Heart left ventricle (tissue), 16 donors: ENCODE data around the gene PLPP6. TPM values are rescaled to one million over a fixed set of nuclear protein-coding genes. Genes with fewer than 3 reads are reported as not detected.
A peak's percentile ranks its signal among the peaks of the same experiment; 100 is the strongest.

ENCODE experiments used
- ATAC-seq, 4 donors: fragments of 200-7000 bp; cut with Tn5 transposase; one replicate each; pipeline ENCODE4 v1.9.1; 2020 to 2022; ENCODE audit warnings: moderate library complexity in 4 of 4, mild to moderate bottlenecking in 3 of 4, moderate number of reproducible peaks in 1 of 4
- DNase-seq, 5 donors: peaks; one replicate each; pipeline ENCODE4 v3.0.0-alpha.2; 2020
- H3K27ac ChIP-seq, 12 donors: fragments of 200-600 bp; sonication (generic) in 4 of 12; one replicate each; pipeline versions ENCODE4 v1.5.0 to v1.8.0; 2016 to 2022; ENCODE audit warnings: mild to moderate bottlenecking in 2 of 12
- H3K27me3 ChIP-seq, 9 donors: fragments of 200-600 bp; sonication (generic) in 2 of 9; one replicate each; pipeline versions ENCODE4 v1.5.1 to v1.8.0; 2016 to 2022; ENCODE audit warnings: mild to moderate bottlenecking in 3 of 9
- H3K36me3 ChIP-seq, 9 donors: fragments of 200-600 bp; sonication (generic) in 2 of 9; one replicate each; pipeline versions ENCODE4 v1.5.0 to v1.8.0; 2018 to 2022; ENCODE audit warnings: mild to moderate bottlenecking in 2 of 9
- H3K4me1 ChIP-seq, 12 donors: fragments of 200-600 bp; sonication (generic) in 4 of 12; one replicate each; pipeline versions ENCODE4 v1.5.0 to v1.8.0; 2016 to 2022; ENCODE audit warnings: mild to moderate bottlenecking in 3 of 12
- H3K4me3 ChIP-seq, 12 donors: fragments of 200-600 bp; sonication (generic) in 4 of 12; one replicate each; pipeline versions ENCODE4 v1.5.0 to v1.8.0; 2017 to 2022; ENCODE audit warnings: mild to moderate bottlenecking in 9 of 12, moderate library complexity in 4 of 12
- H3K9me3 ChIP-seq, 12 donors: fragments of 200-600 bp; sonication (generic) in 4 of 12; one replicate each; pipeline versions ENCODE4 v1.5.0 to v1.8.0; 2016 to 2022; ENCODE audit warnings: mild to moderate bottlenecking in 1 of 12
- POLR2A ChIP-seq, 2 donors: fragments of 450-650 bp; IDR thresholded peaks; one replicate each; pipeline ENCODE4 v1.6.1; 2017; ENCODE audit warnings: antibody characterized with exemption in 2 of 2, mild to moderate bottlenecking in 2 of 2, moderate library complexity in 2 of 2
- WGBS, 4 donors: extraction: QIAGEN DNeasy Blood & Tissue Kit in 2 of 4; methylation state at CpG; one replicate each; pipeline versions ENCODE4 v1.1.5 to v1.1.7; 2013 to 2018; 5-methylcytosine and 5-hydroxymethylcytosine counted together
- intact Hi-C, 10 donors: fragments of 100-400 bp; cut with DNase I; formaldehyde crosslinking; loops; one replicate each; pipeline versions ENCODE4 v1.11.1 to v1.14.2; 2022
- polyA plus RNA-seq, 2 donors: library from polyadenylated mRNA; stranded (reverse); fragments of 200-250 nt; gene quantifications; one replicate each; pipeline ENCODE4 v1.2.3, GENCODE V29; 2013
- total RNA-seq, 9 donors: library from RNA; depleted of rRNA in 2 of 9; stranded (reverse); fragments of >200 nt in 2 of 9; fragmentation: NEBNext Ultra II Directional in 3 of 9; extraction: Animal tissue kit (Norgen Biotek cat#: 25700) in 3 of 9; gene quantifications; one replicate each; pipeline versions ENCODE4 v1.1.0 to v1.2.4, GENCODE V29; 2016 to 2023
- TF ChIP-seq, protein P1 (sequence below), 12 donors: fragments of 200-600 bp; sonication (generic) in 4 of 12; IDR thresholded peaks; one replicate each; pipeline versions ENCODE4 v1.5.0 to v1.8.0; 2018 to 2022; ENCODE audit warnings: antibody characterized with exemption in 12 of 12, mild to moderate bottlenecking in 5 of 12
- donor health status: ischemic (EF 13 %, LVEDD 7.1; RV severe dilation, severe dysfunction).
- donor health status: healthy with polysubstance abuse.
- donor health status: DM: no; HTN: yes; CAD: no.
- donor health status: DM: no; HTN: no; CAD: no.
- donor health status: ischemic (EF 25% LVEDD 6.9; RV normal size, moderate dysfunction).
- donor health status: ischemic (EF 25% LVEDD 5.7; RV mildly dilated, moderate dysfunction).
- donor health status: healthy.
- donor health status: DM: yes; HTN: yes; CAD: no.
- donor health status: ischemic (EF 35%, LVEDD 5.7; RV mildly dilated, moderate dysfunction).
- donor health status: nonischemic (EF 11% LVEDD 7.7; RV severe dilation, severe dysfunction).
- donor health status: DM: yes; HTN: yes; CAD: no.
- donor health status: PGD.
- donor health status: ischemic (EF 29% LVEDD 5.4; RV normal size, mild dysfunction).
- donor health status: nonischemic (EF 23%, LVEDD 6.1; RV moderate dilation, normal function).

Gene PLPP6
- total and polyA plus RNA-seq, 11 donors, result 1.0 to 5.4 (median 2.8) TPM

- no peak for TF ChIP-seq POLR2A (IDR thresholded peaks at IDR 0.05)
- TF ChIP-seq, protein P1, sequence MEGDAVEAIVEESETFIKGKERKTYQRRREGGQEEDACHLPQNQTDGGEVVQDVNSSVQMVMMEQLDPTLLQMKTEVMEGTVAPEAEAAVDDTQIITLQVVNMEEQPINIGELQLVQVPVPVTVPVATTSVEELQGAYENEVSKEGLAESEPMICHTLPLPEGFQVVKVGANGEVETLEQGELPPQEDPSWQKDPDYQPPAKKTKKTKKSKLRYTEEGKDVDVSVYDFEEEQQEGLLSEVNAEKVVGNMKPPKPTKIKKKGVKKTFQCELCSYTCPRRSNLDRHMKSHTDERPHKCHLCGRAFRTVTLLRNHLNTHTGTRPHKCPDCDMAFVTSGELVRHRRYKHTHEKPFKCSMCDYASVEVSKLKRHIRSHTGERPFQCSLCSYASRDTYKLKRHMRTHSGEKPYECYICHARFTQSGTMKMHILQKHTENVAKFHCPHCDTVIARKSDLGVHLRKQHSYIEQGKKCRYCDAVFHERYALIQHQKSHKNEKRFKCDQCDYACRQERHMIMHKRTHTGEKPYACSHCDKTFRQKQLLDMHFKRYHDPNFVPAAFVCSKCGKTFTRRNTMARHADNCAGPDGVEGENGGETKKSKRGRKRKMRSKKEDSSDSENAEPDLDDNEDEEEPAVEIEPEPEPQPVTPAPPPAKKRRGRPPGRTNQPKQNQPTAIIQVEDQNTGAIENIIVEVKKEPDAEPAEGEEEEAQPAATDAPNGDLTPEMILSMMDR (IDR thresholded peaks at IDR 0.05), result no peak
- intact Hi-C loops, result loop anchor here in 2 of 10 donors (10.0 kb wide), 2 partner anchors 315 to 765 kb away; partner anchors contain the start of genes JAK2 (in 1 of the 2) and PLGRKT (in 1 of the 2)
These were observed 7.8 kb downstream of the PLPP6 start for GRCh38 chr9:4669890-4670289.

DNA sequence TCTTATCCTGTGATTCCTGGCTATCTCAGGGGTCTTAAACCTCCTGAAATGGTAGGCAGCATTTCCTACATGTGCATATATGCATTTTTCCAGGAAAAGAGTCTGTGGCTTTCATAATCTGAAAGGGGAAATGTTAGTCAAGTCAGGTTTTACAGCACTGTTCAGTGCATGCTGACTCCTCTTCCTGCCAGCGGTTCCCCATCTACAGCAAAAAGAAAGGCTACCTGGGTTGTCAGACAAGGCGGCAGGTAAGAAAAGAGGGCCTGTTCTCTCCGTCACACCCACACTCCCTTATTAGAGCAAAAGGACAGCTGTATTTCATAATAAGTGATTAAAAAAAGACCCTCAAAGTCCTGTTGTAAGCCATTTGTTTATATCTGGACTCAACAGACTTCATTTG is 8.5 kb downstream of the PLPP6 start:
- peaks cover 0 to 14% (median 2%) of the 10 kb centered on the region in 12 donors for H3K4me1 ChIP-seq
- ATAC-seq, result no peak
- no peak overlapping the region for H3K4me3 ChIP-seq
- peaks cover 0 to 2% (median 0%) of the 10 kb centered on the region in 12 donors for H3K9me3 ChIP-seq
- no peak overlapping the region for H3K27ac ChIP-seq
- H3K27me3 ChIP-seq, result no peaks in the 10 kb centered on the region
- TF ChIP-seq, protein P1 (IDR thresholded peaks at IDR 0.05), result no peak
- TF ChIP-seq POLR2A (IDR thresholded peaks at IDR 0.05), result no peak
- intact Hi-C loops, result loop anchor here in 1 of 10 donors (10.0 kb wide), 1 partner anchor 314 kb away; the partner anchor contains the start of gene JAK2
- 84 to 94% (median 89%) methylated on average over 3 of the region's 3 CpGs for WGBS, 4 donors
- no peak for DNase-seq
- no peaks in the 10 kb centered on the region for H3K36me3 ChIP-seq

More at GRCh38 chr9:4669890-4670289, 7.8 kb downstream of the PLPP6 start:
- Histone ChIP-seq H3K4me1 (peaks cover 0 to 21% (median 9%) of the 10 kb centered on the region in 12 donors), H3K27ac (no peak overlapping the region), H3K36me3 (no peaks in the 10 kb centered on the region), H3K9me3 (peaks cover 0 to 2% (median 0%) of the 10 kb centered on the region in 12 donors), H3K4me3 (no peak overlapping the region), H3K27me3 (no peaks in the 10 kb centered on the region)
- ATAC-seq (no peak), DNase-seq (no peak)

DNA sequence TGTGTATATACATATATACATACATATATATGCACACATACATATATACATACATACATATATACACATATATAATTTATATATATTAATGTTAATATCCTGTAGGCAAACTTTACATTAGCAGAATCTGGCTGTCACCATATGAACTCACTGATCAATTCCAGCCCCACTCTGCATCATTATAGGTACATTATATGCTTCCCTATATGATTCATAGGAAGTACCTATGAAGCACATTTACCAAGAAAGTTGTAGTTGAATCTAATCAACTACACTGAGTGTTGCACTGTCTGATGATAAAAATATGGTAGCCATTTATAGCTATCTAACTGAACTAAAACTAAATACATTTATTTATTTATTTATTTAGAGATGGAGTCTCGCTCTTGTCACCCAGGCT is 9.6 kb downstream of the PLPP6 start:
- Histone ChIP-seq H3K9me3 (peaks cover 0 to 2% (median 0%) of the 10 kb centered on the region in 12 donors), H3K4me3 (no peak overlapping the region), H3K4me1 (peaks cover 0 to 2% (median 0%) of the 10 kb centered on the region in 12 donors), H3K27ac (no peak overlapping the region), H3K27me3 (no peaks in the 10 kb centered on the region), H3K36me3 (no peaks in the 10 kb centered on the region)
- TF ChIP-seq, protein P1 (IDR thresholded peaks at IDR 0.05), result no peak
- intact Hi-C loops, result loop anchor here in 1 of 10 donors (10.0 kb wide), 1 partner anchor 313 kb away; the partner anchor contains the start of gene JAK2
- ATAC-seq (no peak), DNase-seq (no peak)
- WGBS, 4 donors, result 98 to 100% (median 99%) methylated on average over 1 of the region's 1 CpG

DNA sequence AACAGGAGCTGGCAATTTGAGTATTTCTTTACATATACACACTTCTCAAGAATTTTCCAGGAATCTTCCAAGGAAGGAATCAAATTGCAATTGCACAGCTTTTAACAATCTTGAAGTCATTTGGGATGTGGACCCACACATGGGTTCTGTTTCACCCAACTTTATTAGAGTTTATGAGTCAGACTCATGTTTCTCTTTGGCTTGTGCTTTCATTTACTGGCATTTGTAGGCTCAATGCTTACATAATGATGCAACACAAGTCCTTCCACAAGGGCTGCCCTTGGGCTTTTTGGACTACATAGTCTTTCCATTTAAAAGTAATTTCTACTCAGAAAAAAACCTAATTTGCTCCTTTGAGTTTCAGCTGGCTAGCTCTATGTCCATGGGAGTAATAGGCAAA is 12.7 kb downstream of the PLPP6 start:
- Histone ChIP-seq H3K4me3 (no peak overlapping the region), H3K4me1 (peaks cover 0 to 11% (median 2%) of the 10 kb centered on the region in 12 donors), H3K27me3 (no peaks in the 10 kb centered on the region), H3K27ac (peak overlapping the region in 1 of 12 donors; percentile 29), H3K9me3 (peaks cover 0 to 2% (median 0%) of the 10 kb centered on the region in 12 donors), H3K36me3 (no peaks in the 10 kb centered on the region)
- DNase-seq, result no peak
- TF ChIP-seq, protein P1 (IDR thresholded peaks at IDR 0.05), result no peak
- no peak for TF ChIP-seq POLR2A (IDR thresholded peaks at IDR 0.05)
- intact Hi-C loops, result loop anchor here in 2 of 10 donors (5.0 to 10.0 kb wide), 2 partner anchors 68 to 310 kb away; partner anchors contain the start of genes AK3 (in 1 of the 2) and JAK2 (in 1 of the 2)
- no peak for ATAC-seq
